CD8-positive, alpha-beta memory T cell (primary cell): ENCODE data around the gene MUCL3. TPM values are rescaled to one million over a fixed set of nuclear protein-coding genes. Genes with fewer than 3 reads are reported as not detected.
"Not testable (repeated sequence)": the region's sequence is repeated elsewhere in the genome, so short reads cannot be mapped to it uniquely, and the experiment has no call there.

ENCODE experiments used
- CTCF ChIA-PET: fragments of 350-600 bp; sonication (Branson Sonifier 250); formaldehyde crosslinking; loops from one replicate; lab custom pipeline; 2021; ENCODE audit warnings: antibody characterized with exemption; lab: Charles Lee
- POLR2A ChIA-PET: fragments of 350-600 bp; sonication (Branson Sonifier 250); formaldehyde crosslinking; loops from one replicate; lab custom pipeline; 2021; ENCODE audit warnings: antibody characterized with exemption; lab: Charles Lee
- DNase-seq, 5 donors: peaks; one replicate each; pipeline versions ENCODE4 v3.0.0 to v3.0.0-alpha.2; 2020 to 2022; ENCODE audit warnings: mixed read lengths in 1 of 5
- H3K27ac ChIP-seq: one replicate; pipeline ENCODE4 v1.7.0; 2013; ENCODE audit warnings: low read depth, mild to moderate bottlenecking, low read length, moderate library complexity
- H3K27me3 ChIP-seq: 2 replicates; pipeline ENCODE4 v1.7.0; 2013; ENCODE audit warnings: low read length, mild to moderate bottlenecking; ENCODE audit not compliant: insufficient read depth, poor library complexity, severe bottlenecking
- H3K36me3 ChIP-seq: 2 replicates; pipeline ENCODE4 v1.7.0; 2013; ENCODE audit warnings: mild to moderate bottlenecking, low read length, moderate library complexity; ENCODE audit not compliant: insufficient read depth
- H3K4me1 ChIP-seq: 2 replicates; pipeline ENCODE4 v1.7.0; 2013; ENCODE audit warnings: mild to moderate bottlenecking, low read length, moderate library complexity; ENCODE audit not compliant: insufficient read depth
- H3K4me3 ChIP-seq: 2 replicates; pipeline ENCODE4 v1.7.0; 2013; ENCODE audit warnings: mild to moderate bottlenecking, low read length
- H3K9me3 ChIP-seq: 2 replicates; pipeline ENCODE4 v1.7.0; 2013; ENCODE audit warnings: mild to moderate bottlenecking, low read length
- H3K27ac Mint-ChIP-seq, 8 donors: one replicate each; pipeline ENCODE4 v1.8.0; 2020 to 2021; ENCODE audit warnings: mixed read lengths in 8 of 8, mild to moderate bottlenecking in 6 of 8, inconsistent platforms in 3 of 8, moderate library complexity in 3 of 8
- H3K27me3 Mint-ChIP-seq, 2 donors: one replicate each; pipeline ENCODE4 v1.8.0; 2020 to 2021; ENCODE audit warnings: mixed read lengths in 2 of 2, mild to moderate bottlenecking in 1 of 2, moderate library complexity in 1 of 2
- H3K36me3 Mint-ChIP-seq, 3 donors: one replicate each; pipeline ENCODE4 v1.8.0; 2020 to 2021; ENCODE audit warnings: mixed read lengths in 3 of 3, inconsistent platforms in 1 of 3, mild to moderate bottlenecking in 1 of 3
- H3K4me1 Mint-ChIP-seq, 3 donors: one replicate each; pipeline ENCODE4 v1.8.0; 2020 to 2021; ENCODE audit warnings: mixed read lengths in 3 of 3, inconsistent platforms in 1 of 3, mild to moderate bottlenecking in 1 of 3
- H3K4me3 Mint-ChIP-seq, 7 donors: one replicate each; pipeline ENCODE4 v1.8.0; 2020 to 2021; ENCODE audit warnings: mixed read lengths in 7 of 7, mild to moderate bottlenecking in 6 of 7, moderate library complexity in 4 of 7, inconsistent platforms in 2 of 7
- H3K9me3 Mint-ChIP-seq, 5 donors: one replicate each; pipeline ENCODE4 v1.8.0; 2020 to 2022; ENCODE audit warnings: mixed read lengths in 5 of 5, mild to moderate bottlenecking in 3 of 5, moderate library complexity in 2 of 5, inconsistent platforms in 1 of 5
- polyA plus RNA-seq: library from polyadenylated mRNA; unstranded; fragments of 300-500 nt; fragmentation: Illumina TruSeq; gene quantifications from one replicate; pipeline ENCODE4 v1.2.3, GENCODE V29; 2021
- total RNA-seq, 2 experiments: library from RNA; stranded (reverse); gene quantifications; one replicate each; pipeline ENCODE4 v1.2.3, GENCODE V29; 2021

MUCL3 gene
- total and polyA plus RNA-seq, 3 experiments from 2014 or later: not detected

- no peak overlapping the region for H3K27ac ChIP-seq
- H3K9me3 ChIP-seq: no peaks in the 10 kb centered on the region
- no peaks in the 10 kb centered on the region for H3K27me3 ChIP-seq
- Mint-ChIP-seq H3K9me3 (no peaks in the 10 kb centered on the region), H3K4me1 (peaks cover 12 to 22% (median 18%) of the 10 kb centered on the region in 3 donors), H3K27ac (no peak overlapping the region), H3K4me3 (no peak overlapping the region), H3K27me3 (peaks cover 9 to 36% of the 10 kb centered on the region in 2 donors), H3K36me3 (peaks cover 0 to 3% (median 0%) of the 10 kb centered on the region in 3 donors)
- H3K4me3 ChIP-seq: no peak overlapping the region
- DNase-seq: no peak
- POLR2A ChIA-PET: no interaction called here
- no peaks in the 10 kb centered on the region for H3K36me3 ChIP-seq
- H3K4me1 ChIP-seq: peaks cover 10% of the 10 kb centered on the region
- CTCF ChIA-PET: no interaction called here
Observed at GRCh38 chr6:30963641-30964040, 22.9 kb downstream of the MUCL3 start.

GRCh38 chr6:30964075-30964474 is 23.3 kb downstream of the MUCL3 start:
- H3K36me3 ChIP-seq: no peaks in the 10 kb centered on the region
- H3K27me3 ChIP-seq: no peaks in the 10 kb centered on the region
- peaks cover 8 to 34% of the 10 kb centered on the region in 2 donors for H3K27me3 Mint-ChIP-seq
- H3K27ac Mint-ChIP-seq: peak overlapping the region in 4 of 8 donors; percentile 31 to 92 (median 54)
- CTCF ChIA-PET: no interaction called here
- POLR2A ChIA-PET: no interaction called here
- H3K9me3 Mint-ChIP-seq: no peaks in the 10 kb centered on the region
- peaks cover 10% of the 10 kb centered on the region for H3K4me1 ChIP-seq
- peak in 1 of 5 donors; percentile 20 for DNase-seq
- H3K36me3 Mint-ChIP-seq: peaks cover 0 to 2% (median 0%) of the 10 kb centered on the region in 3 donors
- H3K4me1 Mint-ChIP-seq: peaks cover 12 to 22% (median 18%) of the 10 kb centered on the region in 3 donors
- no peak overlapping the region for H3K4me3 Mint-ChIP-seq
- H3K27ac ChIP-seq: no peak overlapping the region
- H3K4me3 ChIP-seq: no peak overlapping the region
- no peaks in the 10 kb centered on the region for H3K9me3 ChIP-seq

GRCh38 chr6:30965140-30965601 is 24.4 kb downstream of the MUCL3 start:
- Mint-ChIP-seq H3K36me3 (no peaks in the 10 kb centered on the region), H3K4me1 (peaks cover 12 to 22% (median 18%) of the 10 kb centered on the region in 3 donors), H3K27ac (peak overlapping the region in 4 of 8 donors; percentile 35 to 92 (median 56)), H3K9me3 (no peaks in the 10 kb centered on the region), H3K27me3 (peaks cover 7 to 27% of the 10 kb centered on the region in 2 donors), H3K4me3 (no peak overlapping the region)
- ChIA-PET POLR2A (no interaction called here), CTCF (no interaction called here)
- H3K4me1 ChIP-seq: peaks cover 10% of the 10 kb centered on the region
- H3K27ac ChIP-seq: no peak overlapping the region
- H3K36me3 ChIP-seq: no peaks in the 10 kb centered on the region
- H3K4me3 ChIP-seq: no peak overlapping the region
- no peaks in the 10 kb centered on the region for H3K27me3 ChIP-seq
- H3K9me3 ChIP-seq: no peaks in the 10 kb centered on the region
- DNase-seq: no peak

GRCh38 chr6:30966154-30966553 is 25.4 kb downstream of the MUCL3 start:
- Mint-ChIP-seq H3K27me3 (peaks cover 5 to 28% of the 10 kb centered on the region in 2 donors), H3K4me1 (peaks cover 12 to 22% (median 18%) of the 10 kb centered on the region in 3 donors), H3K27ac (peak overlapping the region in 1 of 8 donors; percentile 1), H3K36me3 (no peaks in the 10 kb centered on the region), H3K9me3 (no peaks in the 10 kb centered on the region), H3K4me3 (no peak overlapping the region)
- H3K4me3 ChIP-seq: no peak overlapping the region
- DNase-seq: no peak
- no peaks in the 10 kb centered on the region for H3K9me3 ChIP-seq
- H3K4me1 ChIP-seq: peaks cover 10% of the 10 kb centered on the region
- ChIA-PET CTCF (no interaction called here), POLR2A (no interaction called here)
- H3K27me3 ChIP-seq: no peaks in the 10 kb centered on the region
- H3K27ac ChIP-seq: no peak overlapping the region
- H3K36me3 ChIP-seq: no peaks in the 10 kb centered on the region

GRCh38 chr6:30969171-30969570 is 28.4 kb downstream of the MUCL3 start:
- CTCF ChIA-PET: not testable (repeated sequence)

GRCh38 chr6:30970946-30971345 is 30.2 kb downstream of the MUCL3 start:
- Histone ChIP-seq H3K9me3 (no peaks in the 10 kb centered on the region), H3K4me3 (no peak overlapping the region), H3K36me3 (no peaks in the 10 kb centered on the region), H3K4me1 (no peaks in the 10 kb centered on the region), H3K27me3 (no peaks in the 10 kb centered on the region), H3K27ac (no peak overlapping the region)
- no peaks in the 10 kb centered on the region for H3K36me3 Mint-ChIP-seq
- peaks cover 10 to 22% of the 10 kb centered on the region in 2 donors for H3K27me3 Mint-ChIP-seq
- no peaks in the 10 kb centered on the region for H3K9me3 Mint-ChIP-seq
- ChIA-PET POLR2A (no interaction called here), CTCF (no interaction called here)
- no peak overlapping the region for H3K27ac Mint-ChIP-seq
- no peak for DNase-seq
- H3K4me1 Mint-ChIP-seq: no peaks in the 10 kb centered on the region
- H3K4me3 Mint-ChIP-seq: no peak overlapping the region

More at GRCh38 chr6:30969171-30969570, 28.4 kb downstream of the MUCL3 start:
- H3K27me3 Mint-ChIP-seq: peaks cover 10 to 37% of the 10 kb centered on the region in 2 donors
- H3K4me1 ChIP-seq, H3K27me3 ChIP-seq, H3K27ac Mint-ChIP-seq, DNase-seq, H3K36me3 ChIP-seq, H3K36me3 Mint-ChIP-seq, H3K9me3 ChIP-seq, H3K4me3 ChIP-seq, H3K4me3 Mint-ChIP-seq, H3K27ac ChIP-seq, POLR2A ChIA-PET, H3K9me3 Mint-ChIP-seq: not testable (repeated sequence)
- H3K4me1 Mint-ChIP-seq: peaks cover 9 to 15% (median 12%) of the 10 kb centered on the region in 3 donors

- no peaks in the 10 kb centered on the region for H3K9me3 ChIP-seq
- Mint-ChIP-seq H3K27me3 (peaks cover 10 to 23% of the 10 kb centered on the region in 2 donors), H3K4me3 (no peak overlapping the region), H3K4me1 (no peaks in the 10 kb centered on the region), H3K27ac (no peak overlapping the region), H3K36me3 (no peaks in the 10 kb centered on the region), H3K9me3 (no peaks in the 10 kb centered on the region)
- no peak overlapping the region for H3K27ac ChIP-seq
- no peaks in the 10 kb centered on the region for H3K36me3 ChIP-seq
- H3K4me3 ChIP-seq: no peak overlapping the region
- H3K27me3 ChIP-seq: no peaks in the 10 kb centered on the region
- H3K4me1 ChIP-seq: no peaks in the 10 kb centered on the region
- DNase-seq: no peak
- ChIA-PET CTCF (no interaction called here), POLR2A (no interaction called here)
Observed at GRCh38 chr6:30972816-30973215, 32.0 kb downstream of the MUCL3 start.

GRCh38 chr6:30974490-30975252 is 33.9 kb downstream of the MUCL3 start:
- no peaks in the 10 kb centered on the region for H3K4me1 Mint-ChIP-seq
- H3K9me3 Mint-ChIP-seq: no peaks in the 10 kb centered on the region
- Histone ChIP-seq H3K27ac (no peak overlapping the region), H3K4me1 (no peaks in the 10 kb centered on the region), H3K27me3 (no peaks in the 10 kb centered on the region), H3K9me3 (no peaks in the 10 kb centered on the region), H3K36me3 (no peaks in the 10 kb centered on the region), H3K4me3 (no peak overlapping the region)
- H3K4me3 Mint-ChIP-seq: no peak overlapping the region
- POLR2A ChIA-PET: no interaction called here
- DNase-seq: no peak
- CTCF ChIA-PET: no interaction called here
- H3K27ac Mint-ChIP-seq: no peak overlapping the region
- H3K27me3 Mint-ChIP-seq: peaks cover 10 to 36% of the 10 kb centered on the region in 2 donors
- no peaks in the 10 kb centered on the region for H3K36me3 Mint-ChIP-seq
